ENCODE data around the gene HLA-DRA.

Gene HLA-DRA

DNA sequence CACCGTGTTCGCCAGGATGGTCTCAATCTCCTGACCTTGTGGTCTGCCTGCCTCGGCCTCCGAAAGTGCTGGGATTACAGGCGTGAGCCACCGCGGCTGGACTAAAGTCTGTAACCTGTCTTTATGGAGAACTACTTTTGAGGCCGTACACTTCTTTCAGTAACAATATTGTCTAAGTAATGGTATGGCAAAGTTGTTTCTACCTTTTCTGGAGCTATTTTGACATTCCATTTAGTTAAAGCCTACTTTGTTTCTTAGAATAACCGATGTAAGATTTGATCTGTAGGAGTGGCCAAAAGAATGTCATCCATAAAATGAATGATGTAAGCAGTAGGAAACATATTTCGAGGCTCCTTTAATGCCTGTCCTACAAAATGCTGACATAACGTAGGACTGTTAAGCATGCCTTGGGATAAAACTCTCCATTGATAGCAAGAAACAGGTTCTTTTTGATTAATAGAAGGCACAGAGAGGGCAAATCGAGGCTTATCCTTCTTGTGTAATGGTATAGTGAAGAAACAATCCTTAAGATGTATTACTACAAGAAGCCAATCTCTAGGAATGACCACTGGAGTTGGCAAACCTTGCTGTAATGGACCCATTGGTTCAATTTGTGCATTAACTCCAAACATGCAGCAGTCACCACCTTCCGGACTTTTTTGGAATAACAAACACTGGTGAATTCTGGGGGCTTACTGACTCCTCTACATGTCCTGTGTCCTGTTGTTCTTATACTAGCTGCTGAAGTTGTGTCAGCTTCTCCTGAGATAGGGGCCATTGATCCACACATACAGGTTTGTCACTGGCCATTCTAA is 35.9 kb downstream of the HLA-DRA start:
- DNase-seq (ENCODE audit: low spot score), result no peak

DNA sequence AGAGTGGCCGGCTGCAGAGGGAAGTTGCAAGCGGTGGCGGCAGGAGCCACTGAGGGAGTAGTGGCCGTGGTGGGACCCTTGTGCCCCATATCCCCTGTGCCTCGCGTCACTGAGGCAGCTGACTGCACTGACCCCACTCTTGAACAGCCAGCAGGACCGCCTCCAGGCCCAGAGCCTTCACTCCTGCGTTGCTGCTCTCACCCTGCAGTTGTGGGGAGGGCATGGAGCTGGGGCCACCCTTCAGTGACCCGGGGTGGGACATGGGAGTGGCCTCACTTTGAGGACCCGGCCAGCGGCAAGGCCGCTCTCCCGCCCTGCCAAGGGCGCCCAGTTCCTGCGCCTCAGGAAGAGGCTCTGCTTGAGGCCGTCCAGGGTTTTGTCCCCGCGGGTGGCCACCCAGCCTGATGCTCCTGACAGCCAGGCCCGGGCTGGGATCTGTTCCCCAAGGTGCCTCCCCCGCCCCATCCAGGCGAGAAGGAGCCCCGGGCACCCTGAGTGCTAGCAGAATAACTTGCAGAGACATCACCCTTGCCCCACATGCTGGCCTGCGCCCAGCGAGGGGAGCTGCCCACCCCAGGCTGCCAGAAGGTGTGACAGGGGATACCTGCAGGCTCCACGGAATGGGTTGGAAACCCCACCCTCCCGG is 44.4 kb downstream of the HLA-DRA start:
- DNase-seq (ENCODE audit: low spot score), result no peak

GRCh38 chr6:32484614-32484998 is 44.9 kb downstream of the HLA-DRA start:
- DNase-seq (ENCODE audit: low spot score), result no peak

GRCh38 chr6:32488083-32488482 is 48.4 kb downstream of the HLA-DRA start:
- no peak for DNase-seq (ENCODE audit: low spot score)

- DNase-seq (ENCODE audit: low spot score), result no peak
Observed at GRCh38 chr6:32491700-32492099, 52.0 kb downstream of the HLA-DRA start.

DNA sequence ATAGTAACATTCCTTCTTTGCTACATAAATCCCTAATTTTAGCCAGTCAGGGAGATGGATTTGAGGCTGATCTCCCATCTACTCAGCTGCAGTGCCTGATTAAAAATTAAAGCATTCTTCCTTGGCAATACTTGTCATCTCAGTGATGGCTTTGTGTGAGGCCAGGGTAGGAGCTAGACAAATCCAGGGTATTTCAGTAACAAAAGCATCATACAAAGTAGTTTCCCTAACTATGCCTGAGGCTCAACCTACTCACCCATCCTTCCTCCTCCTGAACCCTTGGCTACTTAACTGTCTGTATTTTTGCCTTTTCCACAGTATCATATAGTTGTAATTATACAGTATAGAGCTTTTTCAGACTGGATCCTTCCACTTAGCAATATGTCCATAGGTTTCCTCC is 52.7 kb downstream of the HLA-DRA start:
- DNase-seq (ENCODE audit: low spot score), result no peak

Measured in left forelimb (tissue), 1 donor.